ENCODE data around the gene PPP2R5B.

PPP2R5B gene

DNA sequence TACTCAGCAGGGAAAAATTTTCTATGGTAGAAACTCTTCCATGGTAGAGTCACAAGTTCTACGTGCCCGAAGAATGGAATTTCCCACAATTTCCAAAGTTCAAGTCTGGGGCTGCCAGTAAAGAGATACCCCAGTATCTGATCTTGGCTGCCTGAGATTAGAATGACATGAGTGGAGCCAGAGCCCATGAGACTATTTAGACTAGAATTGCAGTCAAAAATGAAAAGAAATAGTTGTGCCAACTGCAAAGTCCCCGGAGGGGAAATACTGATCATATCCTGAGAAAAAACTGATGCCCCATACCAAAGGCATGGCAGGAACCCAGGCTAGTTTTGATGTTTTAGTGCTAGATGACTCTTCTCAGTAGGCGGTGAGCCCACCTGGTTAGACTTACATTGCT is 36.2 kb downstream of the PPP2R5B start:
- TF ChIP-seq, protein P1, sequence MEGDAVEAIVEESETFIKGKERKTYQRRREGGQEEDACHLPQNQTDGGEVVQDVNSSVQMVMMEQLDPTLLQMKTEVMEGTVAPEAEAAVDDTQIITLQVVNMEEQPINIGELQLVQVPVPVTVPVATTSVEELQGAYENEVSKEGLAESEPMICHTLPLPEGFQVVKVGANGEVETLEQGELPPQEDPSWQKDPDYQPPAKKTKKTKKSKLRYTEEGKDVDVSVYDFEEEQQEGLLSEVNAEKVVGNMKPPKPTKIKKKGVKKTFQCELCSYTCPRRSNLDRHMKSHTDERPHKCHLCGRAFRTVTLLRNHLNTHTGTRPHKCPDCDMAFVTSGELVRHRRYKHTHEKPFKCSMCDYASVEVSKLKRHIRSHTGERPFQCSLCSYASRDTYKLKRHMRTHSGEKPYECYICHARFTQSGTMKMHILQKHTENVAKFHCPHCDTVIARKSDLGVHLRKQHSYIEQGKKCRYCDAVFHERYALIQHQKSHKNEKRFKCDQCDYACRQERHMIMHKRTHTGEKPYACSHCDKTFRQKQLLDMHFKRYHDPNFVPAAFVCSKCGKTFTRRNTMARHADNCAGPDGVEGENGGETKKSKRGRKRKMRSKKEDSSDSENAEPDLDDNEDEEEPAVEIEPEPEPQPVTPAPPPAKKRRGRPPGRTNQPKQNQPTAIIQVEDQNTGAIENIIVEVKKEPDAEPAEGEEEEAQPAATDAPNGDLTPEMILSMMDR (IDR thresholded peaks at IDR 0.05; ENCODE audit: borderline replicate concordance, control extremely low read depth, extremely low read depth, insufficient read depth, missing control alignments): no peak
- in situ Hi-C loops (cut with MboI; ENCODE audit: low sequenced_read_pairs, unreplicated experiment): no loop called here
- no peak for DNase-seq (ENCODE audit: low spot score)

GRCh38 chr11:64963072-64963631 is 38.7 kb downstream of the PPP2R5B start:
- in situ Hi-C loops (cut with MboI; ENCODE audit: low sequenced_read_pairs, unreplicated experiment): no loop called here
- no peak for DNase-seq (ENCODE audit: low spot score)

DNA sequence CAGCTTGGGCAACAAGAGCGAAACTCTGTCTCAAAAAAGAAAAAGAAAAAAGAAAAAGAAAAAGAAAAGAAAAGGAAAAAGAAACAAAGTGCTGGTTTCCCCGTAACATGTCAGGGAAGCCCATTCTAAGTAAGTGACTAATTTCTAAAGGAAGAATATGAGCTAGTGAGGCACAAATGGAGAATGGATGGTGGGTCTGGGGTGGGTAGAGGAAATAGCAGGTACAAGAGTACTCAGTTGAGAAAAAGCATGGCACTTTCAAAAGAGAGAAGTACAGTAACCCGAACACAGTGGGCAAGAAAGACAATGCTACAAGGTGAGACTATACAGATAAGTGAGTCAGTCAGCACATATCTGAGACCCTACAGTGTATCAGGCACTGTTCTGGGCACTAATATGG is 42.9 kb downstream of the PPP2R5B start:
- in situ Hi-C loops (cut with MboI; ENCODE audit: low sequenced_read_pairs, unreplicated experiment): no loop called here
- TF ChIP-seq, protein P1 (IDR thresholded peaks at IDR 0.05; ENCODE audit: borderline replicate concordance, control extremely low read depth, extremely low read depth, insufficient read depth, missing control alignments): no peak
- no peak for DNase-seq (ENCODE audit: low spot score)

More at GRCh38 chr11:64963072-64963631, 38.7 kb downstream of the PPP2R5B start:
- TF ChIP-seq, protein P1 (IDR thresholded peaks at IDR 0.05; ENCODE audit: borderline replicate concordance, control extremely low read depth, extremely low read depth, insufficient read depth, missing control alignments): no peak

DNA sequence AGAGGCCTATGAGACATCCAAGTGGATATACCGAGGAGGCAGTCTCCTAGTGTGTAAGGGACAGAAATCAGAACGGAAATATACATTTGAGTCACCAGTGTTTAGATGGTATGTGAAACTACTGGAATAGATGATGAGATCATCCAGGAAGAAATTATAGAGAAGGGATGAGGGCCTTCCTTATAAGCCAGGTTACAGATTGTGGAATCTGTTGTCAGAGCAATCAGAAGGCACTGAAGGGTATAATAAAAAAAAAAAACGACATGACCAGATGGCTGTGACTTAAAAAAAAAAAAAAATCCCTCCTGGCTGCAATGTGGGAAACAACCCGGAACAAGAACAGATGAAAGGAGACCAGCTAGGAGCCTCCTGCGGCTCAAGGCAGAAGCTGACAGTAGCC is 44.7 kb downstream of the PPP2R5B start:
- in situ Hi-C loops (cut with MboI; ENCODE audit: low sequenced_read_pairs, unreplicated experiment): no loop called here
- DNase-seq (ENCODE audit: low spot score): no peak
- TF ChIP-seq, protein P1 (IDR thresholded peaks at IDR 0.05; ENCODE audit: borderline replicate concordance, control extremely low read depth, extremely low read depth, insufficient read depth, missing control alignments): no peak

- no peak for DNase-seq (ENCODE audit: low spot score)
- in situ Hi-C loops (cut with MboI; ENCODE audit: low sequenced_read_pairs, unreplicated experiment): no loop called here
- TF ChIP-seq, protein P1 (IDR thresholded peaks at IDR 0.05; ENCODE audit: borderline replicate concordance, control extremely low read depth, extremely low read depth, insufficient read depth, missing control alignments): no peak
Observed at GRCh38 chr11:64970731-64971151, 46.3 kb downstream of the PPP2R5B start.

GRCh38 chr11:64971421-64972233 is 47.1 kb downstream of the PPP2R5B start, which contains the start of gene MAJIN:
MAJIN (minus strand) TSS chr11:64972108; CDS start chr11:64959405, 12,703 bp downstream.
- TF ChIP-seq, protein P1 (IDR thresholded peaks at IDR 0.05; ENCODE audit: borderline replicate concordance, control extremely low read depth, extremely low read depth, insufficient read depth, missing control alignments): no peak
- peak; percentile 85 for DNase-seq (ENCODE audit: low spot score)
- in situ Hi-C loops (cut with MboI; ENCODE audit: low sequenced_read_pairs, unreplicated experiment): no loop called here

All from GM13976 (cell line).